ENCODE measurements around the gene PPP2R5C. TPM values are rescaled to one million over a fixed set of nuclear protein-coding genes. Genes with fewer than 3 reads are reported as not detected.

The PPP2R5C gene
- total RNA-seq, 2 experiments from 2014 or later, result 232 to 281 TPM

DNA sequence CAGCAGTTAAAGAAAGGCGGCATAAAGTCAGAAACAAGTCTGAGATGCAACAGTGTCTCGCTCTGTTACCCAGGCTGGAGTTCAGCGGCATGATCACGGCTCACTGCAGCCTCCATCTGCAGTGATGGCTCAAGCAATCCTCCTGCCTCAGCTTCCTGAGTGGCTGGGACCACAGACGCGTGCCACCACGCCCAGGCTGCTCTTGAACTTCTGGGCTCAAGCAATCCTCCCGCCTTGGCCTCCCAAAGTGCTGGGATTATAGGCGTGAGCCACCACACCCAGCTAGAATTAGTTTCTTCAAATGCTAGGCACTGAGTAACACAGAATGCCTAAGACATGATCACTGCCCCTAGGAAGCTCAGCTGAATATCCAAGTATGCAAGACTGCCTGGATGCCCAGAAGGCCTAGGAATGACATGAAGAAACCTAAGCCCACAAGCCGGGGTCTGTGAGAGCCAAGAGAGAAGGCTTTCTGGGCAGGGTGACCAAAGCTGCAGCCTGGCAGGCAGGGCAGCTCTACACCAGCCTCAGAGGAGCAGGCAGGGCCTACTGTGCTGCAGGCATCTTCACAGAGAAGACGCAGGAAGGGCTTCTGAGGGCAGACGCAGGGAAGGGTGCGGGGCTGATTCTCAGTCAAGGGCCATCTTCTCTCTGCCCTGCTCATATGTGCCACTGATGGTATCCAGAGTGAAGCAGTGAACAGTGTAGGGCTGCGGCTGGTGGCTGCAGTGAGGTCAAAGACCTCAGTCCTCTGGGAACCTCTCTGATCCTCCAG is 4.3 kb upstream of the PPP2R5C start:
- peaks cover 5% of the 10 kb centered on the region for H3K9me3 Mint-ChIP-seq (ENCODE audit: low read depth)
- peaks cover 7% of the 10 kb centered on the region for H3K4me1 Mint-ChIP-seq
- peaks cover 2% of the 10 kb centered on the region for H3K27me3 Mint-ChIP-seq
- POLR2A ChIA-PET, result no interaction called here
- no peak for ATAC-seq
- CTCF ChIA-PET, result interaction anchor here (0.6 to 1.8 kb wide), 5 partner anchors 14 to 202 kb away, joined by 3 to 6 read pairs (median 4); no protein-coding TSS in a partner anchor
- H3K27ac Mint-ChIP-seq, result no peak overlapping the region
- intact Hi-C loops (cut with DNase I, micrococcal nuclease), result no loop called here
- no peaks in the 10 kb centered on the region for H3K36me3 Mint-ChIP-seq (ENCODE audit: low read depth)
- H3K4me3 Mint-ChIP-seq, result no peak overlapping the region
- no peak for DNase-seq

GRCh38 chr14:101757839-101758211 is 3.7 kb upstream of the PPP2R5C start:
- ChIA-PET POLR2A (no interaction called here), CTCF (interaction anchor here (0.6 to 1.8 kb wide), 3 partner anchors 13 to 201 kb away, joined by 3 to 4 read pairs (median 4); no protein-coding TSS in a partner anchor)
- no peak overlapping the region for H3K4me3 Mint-ChIP-seq
- no peak overlapping the region for H3K27ac Mint-ChIP-seq
- no peaks in the 10 kb centered on the region for H3K36me3 Mint-ChIP-seq (ENCODE audit: low read depth)
- H3K27me3 Mint-ChIP-seq, result peaks cover 2% of the 10 kb centered on the region
- peaks cover 5% of the 10 kb centered on the region for H3K9me3 Mint-ChIP-seq (ENCODE audit: low read depth)
- intact Hi-C loops (cut with DNase I, micrococcal nuclease), result no loop called here
- peaks cover 11% of the 10 kb centered on the region for H3K4me1 Mint-ChIP-seq
- ATAC-seq (no peak), DNase-seq (no peak)

DNA sequence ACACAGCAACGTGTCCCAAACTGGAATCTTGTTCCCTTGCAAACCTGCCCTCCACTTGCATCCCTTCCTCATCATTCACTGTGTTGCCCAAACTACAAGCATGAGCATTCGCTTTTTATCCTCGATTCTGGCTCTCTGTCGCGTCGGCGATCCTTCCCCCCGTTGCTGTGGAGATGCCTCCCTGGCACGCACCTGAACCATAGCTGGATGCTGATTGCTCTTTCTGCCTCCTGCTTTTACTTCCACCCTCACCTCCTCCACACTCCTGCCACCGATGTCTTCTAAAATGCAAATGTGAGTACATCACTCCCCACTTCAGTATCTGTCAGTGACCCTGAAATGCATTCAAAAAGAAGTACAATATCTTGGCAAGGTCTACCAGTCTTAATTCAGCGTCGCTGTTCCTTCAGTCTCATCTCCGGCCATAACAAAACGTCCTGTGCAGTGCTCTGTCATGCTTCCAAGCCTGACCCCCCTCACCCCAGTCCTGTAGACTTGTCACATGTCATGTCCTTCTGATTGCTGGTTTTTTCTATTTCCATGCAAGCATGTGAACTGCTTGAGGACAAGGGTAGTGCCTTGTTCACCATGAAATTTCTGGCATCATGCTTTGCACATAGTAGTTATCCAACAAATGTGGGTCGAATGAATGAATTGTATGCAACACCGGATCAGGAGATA is 2.5 kb upstream of the PPP2R5C start:
- CTCF ChIA-PET, result interaction anchor here (1.6 to 1.9 kb wide), 4 partner anchors 12 to 52 kb away, joined by 3 to 15 read pairs (median 4); no protein-coding TSS in a partner anchor
- H3K9me3 Mint-ChIP-seq (ENCODE audit: low read depth), result no peaks in the 10 kb centered on the region

GRCh38 chr14:101760138-101761011 is 1.1 kb upstream of the PPP2R5C start:
- CTCF ChIA-PET, result interaction anchor here (0.6 to 1.9 kb wide), 8 partner anchors 10 to 270 kb away, joined by 3 to 15 read pairs (median 4); no protein-coding TSS in a partner anchor
- H3K36me3 Mint-ChIP-seq (ENCODE audit: low read depth), result peaks cover 19% of the 10 kb centered on the region
- H3K27ac Mint-ChIP-seq, result peak overlapping the region; percentile 51
- H3K9me3 Mint-ChIP-seq (ENCODE audit: low read depth), result no peaks in the 10 kb centered on the region
- H3K4me3 Mint-ChIP-seq, result peak overlapping the region; percentile 85
- intact Hi-C loops (cut with DNase I, micrococcal nuclease), result loop anchor here (1.0 to 10.0 kb wide), 18 partner anchors 29 to 1957 kb away; partner anchors contain the start of genes HSP90AA1 (in 2 of the 2), CINP (in 1 of the 2), DYNC1H1 (in 1 of the 2) and EIF5 (in 1 of the 2)
- ATAC-seq, result peak; percentile 80
- H3K27me3 Mint-ChIP-seq, result peaks cover 2% of the 10 kb centered on the region
- H3K4me1 Mint-ChIP-seq, result peaks cover 36% of the 10 kb centered on the region
- DNase-seq, result peak; percentile 99
- POLR2A ChIA-PET, result interaction anchor here (0.5 to 2.0 kb wide), 9 partner anchors 24 to 186 kb away, joined by 3 to 7 read pairs (median 4); no protein-coding TSS in a partner anchor

More for the DNA sequence above, 2.5 kb upstream of the PPP2R5C start:
- ATAC-seq, result no peak
- no peak for DNase-seq
- peaks cover 22% of the 10 kb centered on the region for H3K4me1 Mint-ChIP-seq
- peaks cover 6% of the 10 kb centered on the region for H3K36me3 Mint-ChIP-seq (ENCODE audit: low read depth)
- peaks cover 2% of the 10 kb centered on the region for H3K27me3 Mint-ChIP-seq
- H3K27ac Mint-ChIP-seq, result no peak overlapping the region
- intact Hi-C loops (cut with DNase I, micrococcal nuclease), result no loop called here
- no peak overlapping the region for H3K4me3 Mint-ChIP-seq
- POLR2A ChIA-PET, result interaction anchor here (2.0 kb wide), 1 partner anchor 28 kb away, joined by 6 read pairs; no protein-coding TSS in a partner anchor

DNA sequence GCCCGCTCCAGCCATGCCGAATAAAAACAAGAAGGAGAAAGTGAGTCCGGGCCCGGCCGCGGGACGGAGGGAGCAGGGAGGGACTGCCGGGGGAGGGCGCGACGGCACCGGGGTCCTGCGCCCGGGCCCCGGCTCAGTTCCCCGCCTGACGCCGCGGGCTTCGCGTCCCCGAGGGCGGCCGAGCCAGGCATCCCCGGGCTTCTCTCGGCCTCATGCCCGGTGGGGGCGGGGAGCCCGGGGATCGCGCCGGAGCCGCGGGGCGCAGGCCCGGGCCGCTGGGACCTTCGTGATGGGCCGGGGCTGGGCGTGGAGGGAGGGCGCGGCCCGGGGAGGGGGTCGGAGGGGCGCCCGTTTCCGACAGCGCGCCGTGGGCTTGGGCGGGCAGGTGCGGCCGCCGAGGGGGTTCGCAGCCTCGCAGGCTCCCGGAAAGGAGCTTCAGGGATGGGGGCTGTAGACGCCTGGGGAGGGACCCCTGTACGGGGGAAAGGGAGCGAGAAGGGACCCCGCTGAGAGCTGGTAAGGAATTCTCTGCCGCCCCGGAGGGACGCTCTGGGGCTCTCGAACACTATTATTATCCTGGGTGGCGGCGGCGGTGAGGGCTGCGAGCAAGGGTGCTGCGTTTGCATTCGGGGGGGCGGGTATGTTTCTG is 496 bp downstream of the PPP2R5C start:
- Mint-ChIP-seq H3K4me3 (peak overlapping the region; percentile 85), H3K36me3 (ENCODE audit: low read depth) (peaks cover 32% of the 10 kb centered on the region), H3K27me3 (no peaks in the 10 kb centered on the region), H3K9me3 (ENCODE audit: low read depth) (no peaks in the 10 kb centered on the region), H3K27ac (peak overlapping the region; percentile 78), H3K4me1 (peaks cover 49% of the 10 kb centered on the region)
- intact Hi-C loops (cut with DNase I, micrococcal nuclease), result loop anchor here (1.0 to 10.0 kb wide), 14 partner anchors 39 to 1955 kb away; partner anchors contain the start of genes CINP (in 1 of the 2), EIF5 (in 1 of the 2), EVL (in 1 of the 2) and HSP90AA1 (in 1 of the 2)
- ChIA-PET CTCF (interaction anchor here (0.6 to 1.9 kb wide), 7 partner anchors 9 to 82 kb away, joined by 3 to 9 read pairs (median 4); no protein-coding TSS in a partner anchor), POLR2A (interaction anchor here (1.1 kb wide), 1 partner anchor 53 kb away, joined by 3 read pairs; no protein-coding TSS in a partner anchor)
- peak; percentile 65 for DNase-seq
- no peak for ATAC-seq

GRCh38 chr14:101762530-101763101 is 1.1 kb downstream of the PPP2R5C start:
- DNase-seq (no peak), ATAC-seq (no peak)
- Mint-ChIP-seq H3K4me1 (peaks cover 50% of the 10 kb centered on the region), H3K4me3 (peak overlapping the region; percentile 85), H3K27ac (peak overlapping the region; percentile 78), H3K36me3 (ENCODE audit: low read depth) (peaks cover 32% of the 10 kb centered on the region), H3K27me3 (no peaks in the 10 kb centered on the region), H3K9me3 (ENCODE audit: low read depth) (no peaks in the 10 kb centered on the region)
- POLR2A ChIA-PET, result interaction anchor here (0.7 to 1.1 kb wide), 2 partner anchors 52 to 64 kb away, joined by 3 to 4 read pairs; no protein-coding TSS in a partner anchor
- intact Hi-C loops (cut with DNase I, micrococcal nuclease), result loop anchor here in 1 of 2 experiments (1.0 to 10.0 kb wide), 6 partner anchors 63 to 1955 kb away; partner anchors contain the start of genes EIF5, EVL, XRCC3 and YY1
- CTCF ChIA-PET, result interaction anchor here (0.6 to 1.9 kb wide), 9 partner anchors 8 to 157 kb away, joined by 3 to 9 read pairs (median 4); no protein-coding TSS in a partner anchor

GRCh38 chr14:101763941-101764709 is 2.6 kb downstream of the PPP2R5C start:
- DNase-seq (no peak), ATAC-seq (no peak)
- peak overlapping the region; percentile 5 for H3K4me3 Mint-ChIP-seq
- H3K9me3 Mint-ChIP-seq (ENCODE audit: low read depth), result no peaks in the 10 kb centered on the region
- intact Hi-C loops (cut with DNase I, micrococcal nuclease), result loop anchor here (2.0 to 10.0 kb wide), 6 partner anchors 61 to 1953 kb away; partner anchors contain the start of genes EIF5 (in 1 of the 2), EVL (in 1 of the 2), XRCC3 (in 1 of the 2) and YY1 (in 1 of the 2)
- peaks cover 50% of the 10 kb centered on the region for H3K4me1 Mint-ChIP-seq
- H3K36me3 Mint-ChIP-seq (ENCODE audit: low read depth), result peaks cover 35% of the 10 kb centered on the region
- ChIA-PET CTCF (interaction anchor here (0.6 to 1.9 kb wide), 3 partner anchors 27 to 80 kb away, joined by 4 to 5 read pairs (median 4); no protein-coding TSS in a partner anchor), POLR2A (interaction anchor here (0.6 to 1.9 kb wide), 4 partner anchors 45 to 114 kb away, joined by 4 to 7 read pairs (median 4); no protein-coding TSS in a partner anchor)
- H3K27ac Mint-ChIP-seq, result peak overlapping the region; percentile 77
- H3K27me3 Mint-ChIP-seq, result no peaks in the 10 kb centered on the region

- CTCF ChIA-PET, result interaction anchor here (0.6 to 5.2 kb wide), 8 partner anchors 9 to 324 kb away, joined by 3 to 41 read pairs (median 3); no protein-coding TSS in a partner anchor
- ATAC-seq (no peak), DNase-seq (no peak)
- intact Hi-C loops (cut with DNase I, micrococcal nuclease), result loop anchor here in 1 of 2 experiments (10.0 kb wide), 1 partner anchor 1567 kb away; the partner anchor contains the start of gene EIF5
- H3K27ac Mint-ChIP-seq, result no peak overlapping the region
- no peak overlapping the region for H3K4me3 Mint-ChIP-seq
- H3K36me3 Mint-ChIP-seq (ENCODE audit: low read depth), result peaks cover 35% of the 10 kb centered on the region
- POLR2A ChIA-PET, result no interaction called here
- H3K9me3 Mint-ChIP-seq (ENCODE audit: low read depth), result no peaks in the 10 kb centered on the region
- peaks cover 42% of the 10 kb centered on the region for H3K4me1 Mint-ChIP-seq
- no peaks in the 10 kb centered on the region for H3K27me3 Mint-ChIP-seq
Observed at GRCh38 chr14:101767618-101768362, 6.3 kb downstream of the PPP2R5C start.

All from activated CD4-positive, alpha-beta T cell treated with anti-CD3 and anti-CD28 coated beads for 36 hours (primary cell).